ENCODE results near the gene MEN1. TPM values are rescaled to one million over a fixed set of nuclear protein-coding genes. Genes with fewer than 3 reads are reported as not detected.
A peak's percentile ranks its signal among the peaks of the same experiment; 100 is the strongest.

MEN1 gene
- total RNA-seq, 1 donor from 2014 or later, result 11.7 TPM

- no peak for DNase-seq
Measured at GRCh38 chr11:64784813-64785581, 25.4 kb downstream of the MEN1 start.

GRCh38 chr11:64778473-64779298, 31.7 kb downstream of the MEN1 start, which contains the start of gene SF1:
Gene SF1, minus strand, starts transcription at chr11:64778542. Its CDS starts 150 bp downstream, at chr11:64778392.
- DNase-seq, result peak; percentile 100

- no peak for DNase-seq
Measured at GRCh38 chr11:64778223-64778472, 32.2 kb downstream of the MEN1 start.

GRCh38 chr11:64777449-64778222, 32.7 kb downstream of the MEN1 start:
- DNase-seq, result peak; percentile 83

GRCh38 chr11:64776875-64777274, 33.5 kb downstream of the MEN1 start:
- DNase-seq, result no peak

GRCh38 chr11:64776425-64776824, 33.9 kb downstream of the MEN1 start:
- no peak for DNase-seq

DNA sequence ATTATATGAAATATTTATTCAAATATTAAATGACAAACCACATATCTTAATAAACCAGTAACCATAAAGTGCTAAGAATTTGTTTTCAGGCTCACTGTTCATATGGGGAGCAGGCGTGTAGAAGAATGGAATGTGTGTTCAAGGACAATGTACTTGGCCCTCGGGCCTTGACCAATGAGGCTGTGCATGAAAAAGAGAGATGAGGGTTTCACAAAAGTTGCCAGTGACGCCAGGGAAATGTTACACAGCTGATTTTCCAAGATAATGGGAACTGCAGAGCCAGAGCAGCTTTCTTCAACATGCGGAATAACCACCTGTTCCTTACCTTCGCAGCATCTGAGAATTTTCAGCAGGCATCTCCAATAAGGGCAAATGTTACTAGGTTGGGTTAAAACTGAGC, 36.2 kb downstream of the MEN1 start:
- no peak for DNase-seq

- no peak for DNase-seq
Measured at GRCh38 chr11:64772303-64773018, 37.9 kb downstream of the MEN1 start.

GRCh38 chr11:64771861-64772260, 38.5 kb downstream of the MEN1 start:
- no peak for DNase-seq

DNA sequence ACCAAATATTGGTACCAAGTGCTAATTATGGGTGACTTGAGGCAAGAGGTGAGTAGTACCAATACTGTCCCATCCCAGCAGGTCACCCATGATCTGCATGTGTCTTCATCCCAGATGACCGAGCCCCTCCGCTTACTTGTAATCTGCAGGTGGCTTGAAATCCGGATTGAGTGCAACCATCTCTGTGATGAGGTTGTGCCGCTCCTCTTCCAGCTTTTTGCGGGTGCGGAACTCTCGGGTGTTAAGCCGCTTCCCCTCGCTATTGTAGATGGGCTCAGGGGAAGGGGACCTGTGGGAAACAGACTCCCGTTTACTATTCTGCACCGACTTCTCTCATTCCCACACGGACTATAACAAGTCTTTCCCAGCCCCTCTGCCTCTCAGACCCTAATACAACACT, 40.2 kb downstream of the MEN1 start:
- no peak for DNase-seq

DNA sequence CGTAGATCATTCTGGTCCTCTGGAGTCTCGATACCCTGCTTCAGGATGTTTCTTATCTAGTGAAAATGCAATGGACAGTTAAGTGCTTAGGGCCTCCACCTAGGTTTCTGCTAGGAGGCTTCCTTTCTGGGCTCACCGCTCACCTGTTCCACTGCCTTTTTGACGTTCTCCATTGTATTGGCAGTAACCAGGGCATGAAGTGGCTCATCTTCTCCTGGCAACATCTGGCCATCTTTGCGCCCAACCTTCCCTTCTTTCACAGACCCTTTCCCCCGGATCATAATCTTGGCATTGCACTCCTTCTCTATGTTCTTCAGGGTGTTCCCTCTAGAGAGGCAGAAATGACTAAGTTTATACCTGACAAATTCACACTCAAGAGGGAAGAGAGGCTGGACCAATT, 41.1 kb downstream of the MEN1 start:
- DNase-seq, result no peak

- no peak for DNase-seq
Measured at GRCh38 chr11:64768300-64768694, 42.1 kb downstream of the MEN1 start.

DNA sequence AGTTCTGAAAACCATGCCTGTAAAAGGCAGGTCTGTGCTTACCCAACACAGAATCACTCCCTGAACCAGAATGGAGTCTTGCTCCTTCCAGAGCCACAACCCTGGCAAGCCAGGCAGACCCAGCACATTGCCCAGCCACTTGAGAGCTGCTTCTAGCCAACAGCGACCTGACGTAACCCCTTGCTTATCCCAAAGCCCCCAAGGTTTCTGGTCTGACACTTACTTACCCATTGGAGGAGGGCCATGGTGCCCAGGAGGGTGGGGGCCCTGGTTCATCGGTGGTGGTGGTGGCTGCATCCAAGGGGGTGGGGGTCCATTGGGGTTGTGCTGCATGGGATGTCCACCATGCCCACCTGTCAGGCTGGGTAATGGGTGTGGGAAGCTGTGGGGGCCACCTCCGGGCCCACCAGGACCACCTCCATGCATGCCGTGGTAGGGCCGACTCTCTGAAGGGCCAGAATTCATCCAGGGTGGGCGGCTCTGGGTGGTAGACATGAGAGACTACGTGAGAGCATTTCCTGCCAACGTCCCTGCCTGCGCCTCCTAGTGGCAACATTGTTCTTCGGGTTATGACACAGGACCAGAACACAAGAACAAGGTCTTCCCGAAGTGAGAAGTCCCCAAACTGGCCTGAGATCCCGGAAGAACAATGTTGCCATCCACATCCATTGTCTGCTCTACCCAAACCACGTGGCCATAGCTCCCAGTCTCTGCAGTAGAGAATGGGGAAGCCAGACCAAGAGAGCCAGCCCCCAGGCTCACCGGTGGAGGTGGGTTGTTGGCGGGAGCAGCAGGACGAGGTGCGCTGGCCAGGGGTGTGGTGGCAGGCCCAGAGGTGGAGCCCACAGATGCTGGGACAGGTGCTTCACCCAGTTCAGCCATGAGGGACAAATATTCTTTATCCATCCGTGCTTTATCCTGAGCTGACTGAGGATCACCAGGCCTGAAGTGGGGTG, 42.7 kb downstream of the MEN1 start:
- DNase-seq, result peak; percentile 16

- no peak for DNase-seq
Measured at GRCh38 chr11:64766881-64767280, 43.5 kb downstream of the MEN1 start.

GRCh38 chr11:64765851-64766665, 44.3 kb downstream of the MEN1 start:
- DNase-seq, result no peak

DNA sequence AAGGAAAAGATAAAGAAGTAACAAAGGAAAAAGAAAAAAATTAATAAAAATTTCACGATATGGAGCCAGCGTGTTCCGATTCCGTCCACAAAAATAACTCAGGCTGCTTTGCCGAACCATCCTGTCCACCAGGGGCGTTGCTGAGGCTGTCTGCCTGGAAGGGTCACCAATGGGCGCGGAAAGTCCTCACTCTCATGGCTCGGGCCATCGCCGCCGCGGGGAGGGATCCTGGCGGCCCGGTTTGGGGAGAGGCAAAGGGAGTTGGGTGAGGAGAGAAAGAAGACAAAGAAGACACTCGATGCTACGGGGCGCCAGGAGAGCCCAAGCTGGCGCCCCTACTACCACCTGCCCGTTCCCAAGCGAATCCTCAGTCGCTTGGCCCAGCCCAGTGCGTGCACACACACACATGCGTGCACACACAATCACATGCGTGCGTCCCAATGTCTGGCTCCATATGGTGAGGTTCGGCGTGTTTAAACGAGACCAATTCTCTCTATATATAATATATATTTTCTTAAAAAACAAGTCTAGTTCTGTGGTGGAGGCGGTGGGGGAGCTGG, 45.0 kb downstream of the MEN1 start:
- DNase-seq, result no peak

- DNase-seq, result no peak
Measured at GRCh38 chr11:64764753-64765152, 45.6 kb downstream of the MEN1 start.

DNA sequence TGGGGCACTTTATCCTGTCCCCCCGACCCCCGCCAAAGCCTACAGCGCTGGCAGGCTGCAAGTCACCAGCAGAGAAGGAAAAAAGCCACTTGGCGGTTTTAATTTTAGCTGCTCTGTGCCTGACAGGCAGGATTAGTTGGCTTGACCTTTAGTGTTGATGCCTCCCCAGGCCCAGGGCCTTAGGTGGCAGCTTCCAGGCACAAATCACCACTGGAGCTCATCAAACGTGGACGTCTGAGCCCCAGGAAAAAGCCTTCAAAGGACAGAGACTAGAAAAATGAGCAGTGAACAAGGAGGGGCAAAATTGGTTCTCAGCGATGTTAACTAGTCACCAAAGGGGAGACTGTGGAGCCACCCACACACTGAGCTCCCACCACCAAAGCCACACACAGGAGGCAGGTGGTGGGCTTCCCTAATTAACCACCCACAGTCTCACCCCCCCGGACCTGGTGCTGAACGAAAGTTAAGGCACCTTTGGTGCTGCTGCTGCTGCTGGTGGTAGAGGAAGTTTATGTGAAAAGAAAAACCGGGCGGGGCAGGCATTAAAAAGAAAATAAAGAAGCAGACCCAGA, 46.2 kb downstream of the MEN1 start:
- no peak for DNase-seq

GRCh38 chr11:64763526-64764039, 46.8 kb downstream of the MEN1 start:
- no peak for DNase-seq
